ENCODE measurements around the gene MAGI2.
"Not testable (repeated sequence)": the region's sequence is repeated elsewhere in the genome, so short reads cannot be mapped to it uniquely, and the experiment has no call there.

The MAGI2 gene

DNA sequence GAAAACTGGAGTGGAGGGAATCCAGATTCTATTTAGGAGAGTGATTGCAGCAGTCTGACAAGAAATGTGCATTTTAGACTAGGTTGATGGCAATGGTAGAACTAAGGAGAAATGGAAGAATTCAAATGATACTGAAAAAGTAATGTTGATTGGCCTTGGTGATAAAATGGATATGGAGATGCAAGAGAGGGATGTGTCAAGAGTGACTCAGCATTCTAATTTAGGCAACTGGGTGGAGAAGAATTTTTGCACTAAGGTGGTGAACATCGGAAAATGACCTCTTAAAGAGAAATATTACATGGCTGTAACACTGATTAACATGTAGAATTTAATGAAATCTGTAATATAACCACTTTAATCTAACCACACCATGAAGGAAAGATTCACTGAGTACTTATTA is 848.3 kb downstream of the MAGI2 start:
- no peak overlapping the region for H3K4me3 ChIP-seq (ENCODE audit: low read length)
- TF ChIP-seq, protein P1, sequence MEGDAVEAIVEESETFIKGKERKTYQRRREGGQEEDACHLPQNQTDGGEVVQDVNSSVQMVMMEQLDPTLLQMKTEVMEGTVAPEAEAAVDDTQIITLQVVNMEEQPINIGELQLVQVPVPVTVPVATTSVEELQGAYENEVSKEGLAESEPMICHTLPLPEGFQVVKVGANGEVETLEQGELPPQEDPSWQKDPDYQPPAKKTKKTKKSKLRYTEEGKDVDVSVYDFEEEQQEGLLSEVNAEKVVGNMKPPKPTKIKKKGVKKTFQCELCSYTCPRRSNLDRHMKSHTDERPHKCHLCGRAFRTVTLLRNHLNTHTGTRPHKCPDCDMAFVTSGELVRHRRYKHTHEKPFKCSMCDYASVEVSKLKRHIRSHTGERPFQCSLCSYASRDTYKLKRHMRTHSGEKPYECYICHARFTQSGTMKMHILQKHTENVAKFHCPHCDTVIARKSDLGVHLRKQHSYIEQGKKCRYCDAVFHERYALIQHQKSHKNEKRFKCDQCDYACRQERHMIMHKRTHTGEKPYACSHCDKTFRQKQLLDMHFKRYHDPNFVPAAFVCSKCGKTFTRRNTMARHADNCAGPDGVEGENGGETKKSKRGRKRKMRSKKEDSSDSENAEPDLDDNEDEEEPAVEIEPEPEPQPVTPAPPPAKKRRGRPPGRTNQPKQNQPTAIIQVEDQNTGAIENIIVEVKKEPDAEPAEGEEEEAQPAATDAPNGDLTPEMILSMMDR (conservative IDR thresholded peaks at IDR 0.05; ENCODE audit: low read length), result no peak
- peak; percentile 15 for DNase-seq (ENCODE audit: low read depth)

- TF ChIP-seq, protein P1 (conservative IDR thresholded peaks at IDR 0.05; ENCODE audit: low read length), result no peak
- no peak overlapping the region for H3K4me3 ChIP-seq (ENCODE audit: low read length)
- DNase-seq (ENCODE audit: low read depth), result peak; percentile 35
Observed at GRCh38 chr7:78601728-78602127, 851.7 kb downstream of the MAGI2 start.

DNA sequence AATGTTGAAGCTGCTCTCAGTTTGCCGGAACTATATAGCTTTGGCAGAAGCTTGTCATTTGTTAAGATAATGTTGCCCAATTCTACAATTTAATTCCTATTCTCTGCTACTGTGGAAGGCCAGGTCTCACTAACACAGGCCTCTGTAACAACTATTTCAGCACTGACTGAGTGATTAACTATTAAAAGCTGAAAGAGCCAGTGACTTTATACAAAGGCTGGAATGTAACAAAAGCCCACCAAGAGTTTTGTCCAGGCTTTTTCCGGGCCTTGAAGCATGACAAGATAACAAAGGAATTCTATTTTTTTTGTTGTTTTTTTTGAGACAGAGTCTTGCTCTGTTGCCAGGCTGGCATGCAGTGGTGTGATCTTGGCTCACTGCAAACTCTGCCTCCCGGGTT is 859.3 kb downstream of the MAGI2 start:
- DNase-seq (ENCODE audit: low read depth), result peak; percentile 24
- TF ChIP-seq, protein P1 (conservative IDR thresholded peaks at IDR 0.05; ENCODE audit: low read length), result no peak

GRCh38 chr7:78588393-78588792 is 865.1 kb downstream of the MAGI2 start:
- no peak overlapping the region for H3K4me3 ChIP-seq (ENCODE audit: low read length)
- TF ChIP-seq, protein P1 (conservative IDR thresholded peaks at IDR 0.05; ENCODE audit: low read length), result no peak
- no peak for DNase-seq (ENCODE audit: low read depth)

More for the DNA sequence above, 859.3 kb downstream of the MAGI2 start:
- H3K4me3 ChIP-seq (ENCODE audit: low read length), result no peak overlapping the region

GRCh38 chr7:78587443-78588044 is 865.9 kb downstream of the MAGI2 start:
- peak; percentile 21 for DNase-seq (ENCODE audit: low read depth)
- no peak overlapping the region for H3K4me3 ChIP-seq (ENCODE audit: low read length)
- TF ChIP-seq, protein P1 (conservative IDR thresholded peaks at IDR 0.05; ENCODE audit: low read length), result peak; percentile 52

DNA sequence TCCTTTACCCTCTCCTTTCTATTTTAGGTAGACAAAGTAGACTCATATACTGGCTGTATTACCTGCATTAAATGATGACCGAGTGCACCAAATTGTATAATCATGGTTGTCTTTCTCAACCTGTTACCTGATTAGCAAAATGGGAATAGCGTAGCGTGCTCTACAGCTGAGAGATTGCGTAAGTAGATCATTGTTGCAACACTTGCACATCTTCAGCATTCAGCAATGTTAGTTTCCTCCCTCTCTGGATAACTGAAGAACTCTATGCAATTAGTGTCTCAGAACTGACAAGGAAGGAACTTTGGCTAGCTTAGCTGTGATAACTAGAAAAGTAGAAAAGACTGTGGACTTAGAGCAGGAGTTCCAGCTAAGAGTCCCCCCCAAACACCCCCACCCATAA is 867.5 kb downstream of the MAGI2 start:
- DNase-seq (ENCODE audit: low read depth), result no peak
- H3K4me3 ChIP-seq (ENCODE audit: low read length), result no peak overlapping the region
- TF ChIP-seq, protein P1 (conservative IDR thresholded peaks at IDR 0.05; ENCODE audit: low read length), result no peak

GRCh38 chr7:78578686-78579085 is 874.8 kb downstream of the MAGI2 start:
- no peak overlapping the region for H3K4me3 ChIP-seq (ENCODE audit: low read length)
- TF ChIP-seq, protein P1 (conservative IDR thresholded peaks at IDR 0.05; ENCODE audit: low read length), result no peak
- no peak for DNase-seq (ENCODE audit: low read depth)

- DNase-seq (ENCODE audit: low read depth); H3K4me3 ChIP-seq (ENCODE audit: low read length): not testable (repeated sequence)
Observed at GRCh38 chr7:78577174-78577952, 876.1 kb downstream of the MAGI2 start.
